Measurements from ENCODE around the gene NAGLU.
A peak's percentile ranks its signal among the peaks of the same experiment; 100 is the strongest.

Gene NAGLU

DNA sequence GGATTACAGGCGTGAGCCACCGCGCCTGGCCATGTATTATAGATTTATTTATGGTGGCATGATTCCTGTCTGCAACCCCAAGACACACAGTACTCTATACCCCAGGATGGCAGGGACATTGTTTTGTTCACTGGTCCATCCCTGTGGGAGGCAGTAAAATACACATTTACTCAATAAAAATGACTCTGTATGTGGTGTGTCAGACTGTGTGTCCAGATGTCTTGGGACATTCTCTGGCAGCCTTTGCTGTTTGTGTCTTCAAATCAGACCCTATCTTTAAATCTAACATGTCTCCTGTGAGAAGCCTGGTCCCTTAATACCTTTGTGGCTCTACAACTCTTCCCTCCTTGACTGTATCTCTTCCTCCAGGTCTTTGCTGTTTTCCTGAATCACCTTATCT, 24.2 kb downstream of the NAGLU start:
- peaks cover 14 to 15% of the 10 kb centered on the region in 2 experiments for H3K36me3 ChIP-seq (ENCODE audit: control insufficient read depth in 1 of 2, insufficient read depth in 2 of 2, low read length in 2 of 2)
- H3K27ac ChIP-seq (ENCODE audit: low read depth, low read length): no peak overlapping the region
- H3K27me3 ChIP-seq (ENCODE audit: insufficient read depth, low read length): no peaks in the 10 kb centered on the region
- peaks cover 4% of the 10 kb centered on the region for H3K79me1 ChIP-seq (ENCODE audit: low read length)
- no peak overlapping the region for H3K23ac ChIP-seq (ENCODE audit: low read length)
- H2BK120ac ChIP-seq (ENCODE audit: insufficient read depth, low read length, poor library complexity): no peak overlapping the region
- peaks cover 8 to 9% of the 10 kb centered on the region in 2 experiments for H3K4me1 ChIP-seq (ENCODE audit: control insufficient read depth in 1 of 2, insufficient read depth in 2 of 2, low read length in 2 of 2)
- peaks cover 4% of the 10 kb centered on the region for H3K79me2 ChIP-seq (ENCODE audit: control insufficient read depth, insufficient read depth, low read length, poor library complexity)
- H4K8ac ChIP-seq (ENCODE audit: low read depth, low read length): no peak overlapping the region
- H2BK12ac ChIP-seq (ENCODE audit: low read length): no peak overlapping the region
- H3K18ac ChIP-seq (ENCODE audit: low read length): no peak overlapping the region
- H3K9ac ChIP-seq (ENCODE audit: low read length): no peak overlapping the region
- no peak overlapping the region for H3K4me3 ChIP-seq (ENCODE audit: low read depth, low read length)
- no peak overlapping the region for H3K4me2 ChIP-seq (ENCODE audit: low read length)
- DNase-seq: no peak
- H3K14ac ChIP-seq (ENCODE audit: low read length): no peak overlapping the region
- no peak overlapping the region for H2BK5ac ChIP-seq (ENCODE audit: low read depth, low read length, poor library complexity)
- no peak overlapping the region for H4K12ac ChIP-seq (ENCODE audit: low read depth, low read length)
- no peak overlapping the region for H4K91ac ChIP-seq (ENCODE audit: low read depth, low read length)
- WGBS (ENCODE audit: extremely low coverage, insufficient coverage, insufficient read length): no CpG with 5 or more reads among the region's 3 CpGs
- no peak overlapping the region for H2AFZ ChIP-seq (ENCODE audit: insufficient read depth, low read length, poor library complexity)
- no peak overlapping the region for H3K4ac ChIP-seq (ENCODE audit: low read depth, low read length)
- H3K9me3 ChIP-seq (ENCODE audit: insufficient read depth, low read depth, low read length): no peaks in the 10 kb centered on the region
- H2AK5ac ChIP-seq (ENCODE audit: low read length): no peak overlapping the region

- H2BK5ac ChIP-seq (ENCODE audit: low read depth, low read length, poor library complexity): peak within 1 kb of the TSS; percentile 5
- no CpG with 5 or more reads among the region's 26 CpGs for WGBS (ENCODE audit: extremely low coverage, insufficient coverage, insufficient read length)
- H3K27me3 ChIP-seq (ENCODE audit: insufficient read depth, low read length): no peaks in the 10 kb centered on the region
- peak within 1 kb of the TSS; percentile 83 for H3K9ac ChIP-seq (ENCODE audit: low read length)
- peak within 1 kb of the TSS; percentile 96 for H4K12ac ChIP-seq (ENCODE audit: low read depth, low read length)
- no peak within 1 kb of the TSS for H3K23ac ChIP-seq (ENCODE audit: low read length)
- peak within 1 kb of the TSS; percentile 73 for H3K14ac ChIP-seq (ENCODE audit: low read length)
- H3K4me1 ChIP-seq (ENCODE audit: control insufficient read depth in 1 of 2, insufficient read depth in 2 of 2, low read length in 2 of 2): peaks cover 10 to 12% of the 10 kb centered on the region in 2 experiments
- peak within 1 kb of the TSS; percentile 77 for H3K4me2 ChIP-seq (ENCODE audit: low read length)
- peak; percentile 94 to 100 for DNase-seq
- peak within 1 kb of the TSS; percentile 82 for H3K4ac ChIP-seq (ENCODE audit: low read depth, low read length)
- H3K18ac ChIP-seq (ENCODE audit: low read length): peak within 1 kb of the TSS; percentile 37
- peak within 1 kb of the TSS; percentile 85 for H3K4me3 ChIP-seq (ENCODE audit: low read depth, low read length)
- H3K9me3 ChIP-seq (ENCODE audit: insufficient read depth, low read depth, low read length): no peaks in the 10 kb centered on the region
- H4K91ac ChIP-seq (ENCODE audit: low read depth, low read length): peak within 1 kb of the TSS; percentile 92
- H3K27ac ChIP-seq (ENCODE audit: low read depth, low read length): peak within 1 kb of the TSS; percentile 43
- H3K79me1 ChIP-seq (ENCODE audit: low read length): peaks cover 8% of the 10 kb centered on the region
- H3K36me3 ChIP-seq (ENCODE audit: control insufficient read depth in 1 of 2, insufficient read depth in 2 of 2, low read length in 2 of 2): peaks cover 26 to 29% of the 10 kb centered on the region in 2 experiments
- peak within 1 kb of the TSS; percentile 90 for H2AK5ac ChIP-seq (ENCODE audit: low read length)
- H2BK120ac ChIP-seq (ENCODE audit: insufficient read depth, low read length, poor library complexity): peak within 1 kb of the TSS; percentile 46
- H2AFZ ChIP-seq (ENCODE audit: insufficient read depth, low read length, poor library complexity): peak within 1 kb of the TSS; percentile 19
- no peak within 1 kb of the TSS for H2BK12ac ChIP-seq (ENCODE audit: low read length)
- H3K79me2 ChIP-seq (ENCODE audit: control insufficient read depth, insufficient read depth, low read length, poor library complexity): peaks cover 4% of the 10 kb centered on the region
- peak within 1 kb of the TSS; percentile 87 for H4K8ac ChIP-seq (ENCODE audit: low read depth, low read length)
Measured at GRCh38 chr17:42561897-42562387, 25.9 kb downstream of the NAGLU start, which contains the start of gene COASY. TSS of gene COASY (plus strand) at chr17:42562148. CDS start at chr17:42562623, 475 bp downstream.

- Histone ChIP-seq H3K18ac (ENCODE audit: low read length) (peak overlapping the region; percentile 37), H3K9me3 (ENCODE audit: insufficient read depth, low read depth, low read length) (no peaks in the 10 kb centered on the region), H3K4me1 (ENCODE audit: control insufficient read depth in 1 of 2, insufficient read depth in 2 of 2, low read length in 2 of 2) (peaks cover 11 to 14% of the 10 kb centered on the region in 2 experiments), H3K79me2 (ENCODE audit: control insufficient read depth, insufficient read depth, low read length, poor library complexity) (peaks cover 10% of the 10 kb centered on the region), H2AK5ac (ENCODE audit: low read length) (peak overlapping the region; percentile 90), H3K4me3 (ENCODE audit: low read depth, low read length) (peak overlapping the region; percentile 85), H4K8ac (ENCODE audit: low read depth, low read length) (peak overlapping the region; percentile 87), H3K4ac (ENCODE audit: low read depth, low read length) (peak overlapping the region; percentile 63), H4K12ac (ENCODE audit: low read depth, low read length) (peak overlapping the region; percentile 26), H3K36me3 (ENCODE audit: control insufficient read depth in 1 of 2, insufficient read depth in 2 of 2, low read length in 2 of 2) (peaks cover 26 to 29% of the 10 kb centered on the region in 2 experiments), H2AFZ (ENCODE audit: insufficient read depth, low read length, poor library complexity) (peak overlapping the region; percentile 9), H2BK5ac (ENCODE audit: low read depth, low read length, poor library complexity) (peak overlapping the region; percentile 5), H3K27me3 (ENCODE audit: insufficient read depth, low read length) (no peaks in the 10 kb centered on the region), H3K4me2 (ENCODE audit: low read length) (peak overlapping the region; percentile 77), H3K14ac (ENCODE audit: low read length) (peak overlapping the region; percentile 66), H2BK120ac (ENCODE audit: insufficient read depth, low read length, poor library complexity) (peak overlapping the region; percentile 5), H3K9ac (ENCODE audit: low read length) (peak overlapping the region; percentile 83), H3K23ac (ENCODE audit: low read length) (no peak overlapping the region), H4K91ac (ENCODE audit: low read depth, low read length) (peak overlapping the region; percentile 81), H3K79me1 (ENCODE audit: low read length) (peaks cover 14% of the 10 kb centered on the region), H2BK12ac (ENCODE audit: low read length) (no peak overlapping the region), H3K27ac (ENCODE audit: low read depth, low read length) (peak overlapping the region; percentile 43)
- peak; percentile 75 to 86 for DNase-seq
- no CpG with 5 or more reads among the region's 48 CpGs for whole genome bisulfite sequencing (ENCODE audit: extremely low coverage, insufficient coverage, insufficient read length)
Measured at GRCh38 chr17:42562388-42563142, 26.5 kb downstream of the NAGLU start.

DNA sequence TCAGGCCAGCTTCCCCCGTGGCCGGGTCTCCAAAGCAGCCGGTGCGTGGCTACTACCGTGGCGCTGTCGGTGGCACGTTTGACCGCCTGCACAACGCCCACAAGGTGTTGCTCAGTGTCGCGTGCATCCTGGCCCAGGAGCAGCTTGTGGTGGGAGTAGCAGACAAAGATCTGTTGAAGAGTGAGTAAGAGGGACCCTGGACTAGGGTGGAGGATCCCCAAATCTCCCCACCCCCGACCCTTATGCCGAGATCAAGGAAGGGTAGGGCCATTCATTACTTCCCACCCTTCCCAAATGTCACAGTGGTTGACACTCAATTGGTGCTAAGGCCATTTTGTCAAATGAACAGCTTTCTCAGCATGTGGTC, 27.1 kb downstream of the NAGLU start:
- H3K14ac ChIP-seq (ENCODE audit: low read length): no peak overlapping the region
- H3K36me3 ChIP-seq (ENCODE audit: control insufficient read depth in 1 of 2, insufficient read depth in 2 of 2, low read length in 2 of 2): peaks cover 26 to 29% of the 10 kb centered on the region in 2 experiments
- no peaks in the 10 kb centered on the region for H3K9me3 ChIP-seq (ENCODE audit: insufficient read depth, low read depth, low read length)
- H3K4me1 ChIP-seq (ENCODE audit: control insufficient read depth in 1 of 2, insufficient read depth in 2 of 2, low read length in 2 of 2): peaks cover 14 to 16% of the 10 kb centered on the region in 2 experiments
- H3K4ac ChIP-seq (ENCODE audit: low read depth, low read length): peak overlapping the region; percentile 63
- H3K4me2 ChIP-seq (ENCODE audit: low read length): peak overlapping the region; percentile 77
- no peak overlapping the region for H2AK5ac ChIP-seq (ENCODE audit: low read length)
- H2BK5ac ChIP-seq (ENCODE audit: low read depth, low read length, poor library complexity): no peak overlapping the region
- H2BK120ac ChIP-seq (ENCODE audit: insufficient read depth, low read length, poor library complexity): no peak overlapping the region
- H2BK12ac ChIP-seq (ENCODE audit: low read length): no peak overlapping the region
- peaks cover 15% of the 10 kb centered on the region for H3K79me1 ChIP-seq (ENCODE audit: low read length)
- no peak overlapping the region for H2AFZ ChIP-seq (ENCODE audit: insufficient read depth, low read length, poor library complexity)
- peaks cover 12% of the 10 kb centered on the region for H3K79me2 ChIP-seq (ENCODE audit: control insufficient read depth, insufficient read depth, low read length, poor library complexity)
- no CpG with 5 or more reads among the region's 14 CpGs for WGBS (ENCODE audit: extremely low coverage, insufficient coverage, insufficient read length)
- no peak for DNase-seq
- H3K27ac ChIP-seq (ENCODE audit: low read depth, low read length): no peak overlapping the region
- no peak overlapping the region for H4K12ac ChIP-seq (ENCODE audit: low read depth, low read length)
- H3K9ac ChIP-seq (ENCODE audit: low read length): no peak overlapping the region
- H3K27me3 ChIP-seq (ENCODE audit: insufficient read depth, low read length): no peaks in the 10 kb centered on the region
- H3K18ac ChIP-seq (ENCODE audit: low read length): peak overlapping the region; percentile 1
- H3K23ac ChIP-seq (ENCODE audit: low read length): no peak overlapping the region
- H4K91ac ChIP-seq (ENCODE audit: low read depth, low read length): peak overlapping the region; percentile 0
- peak overlapping the region; percentile 85 for H3K4me3 ChIP-seq (ENCODE audit: low read depth, low read length)
- peak overlapping the region; percentile 28 for H4K8ac ChIP-seq (ENCODE audit: low read depth, low read length)

Measured in trophoblast cell (in vitro differentiated cells and primary cell).